MM.1S (cell line): ENCODE results near the gene PAM16.

Experiments
- DNase-seq: peaks from one replicate; pipeline ENCODE4 v3.0.0-alpha.2; 2015
- H2AFZ ChIP-seq: fragments of 300-600 bp; sonication (generic); 2 replicates; pipeline ENCODE4 v1.6.0; 2016; ENCODE audit warnings: antibody characterized with exemption, low read length
- H3F3A ChIP-seq: fragments of 300-600 bp; sonication (generic); 2 replicates; pipeline ENCODE4 v1.6.1; 2016; ENCODE audit warnings: mild to moderate bottlenecking, antibody characterized with exemption, low read length, moderate library complexity, mixed read lengths; ENCODE audit not compliant: insufficient read depth
- H3K27ac ChIP-seq: fragments of 300-600 bp; sonication (generic); 2 replicates; pipeline ENCODE4 v1.5.1; 2016; ENCODE audit warnings: mild to moderate bottlenecking, low read length
- H3K27me3 ChIP-seq: fragments of 300-600 bp; sonication (generic); replicated peaks from 2 replicates; pipeline ENCODE4 v1.6.0; 2016; ENCODE audit warnings: low read length; ENCODE audit not compliant: insufficient read depth
- H3K36me3 ChIP-seq: fragments of 300-600 bp; sonication (generic); replicated peaks from 2 replicates; pipeline ENCODE4 v1.6.1; 2016; ENCODE audit warnings: mild to moderate bottlenecking, low read length, mixed read lengths; ENCODE audit not compliant: insufficient read depth
- H3K4me1 ChIP-seq: fragments of 300-600 bp; sonication (generic); 2 replicates; pipeline ENCODE4 v1.6.1; 2016; ENCODE audit warnings: low read length, mixed read lengths
- H3K4me2 ChIP-seq: fragments of 300-600 bp; sonication (generic); 2 replicates; pipeline ENCODE4 v1.6.0; 2016; ENCODE audit warnings: low read depth, low read length
- H3K4me3 ChIP-seq: fragments of 300-600 bp; sonication (generic); 2 replicates; pipeline ENCODE4 v1.5.1; 2016; ENCODE audit warnings: low read length, mixed read lengths
- H3K79me2 ChIP-seq: fragments of 300-600 bp; sonication (generic); 2 replicates; pipeline ENCODE4 v1.6.1; 2016; ENCODE audit warnings: mixed run types, low read length, mixed read lengths
- H3K9ac ChIP-seq: fragments of 300-600 bp; sonication (generic); 2 replicates; pipeline ENCODE4 v1.6.1; 2016; ENCODE audit warnings: low read length, mixed read lengths
- H3K9me2 ChIP-seq: fragments of 300-600 bp; sonication (generic); replicated peaks from 2 replicates; pipeline ENCODE4 v1.6.1; 2016; ENCODE audit warnings: mild to moderate bottlenecking, low read length, mixed read lengths; ENCODE audit not compliant: insufficient read depth
- H3K9me3 ChIP-seq: fragments of 300-600 bp; sonication (generic); replicated peaks from 2 replicates; pipeline ENCODE4 v1.6.1; 2016; ENCODE audit warnings: mild to moderate bottlenecking, low read length, mixed read lengths; ENCODE audit not compliant: insufficient read depth
- H4K20me1 ChIP-seq: fragments of 300-600 bp; sonication (generic); 2 replicates; pipeline ENCODE4 v1.6.1; 2016; ENCODE audit warnings: mild to moderate bottlenecking, low read length, moderate library complexity, mixed read lengths; ENCODE audit not compliant: insufficient read depth
- EZH2 ChIP-seq: fragments of 300-600 bp; sonication (generic); optimal IDR thresholded peaks from 2 replicates; pipeline ENCODE3; 2017; ENCODE audit warnings: low read depth, mild to moderate bottlenecking, antibody characterized with exemption, low read length, mixed read lengths
- EZH2phosphoT487 ChIP-seq: fragments of 300-600 bp; sonication (generic); IDR thresholded peaks from 2 replicates; pipeline ENCODE4 v1.6.1; 2018; ENCODE audit warnings: antibody characterized with exemption, low read length
- TF ChIP-seq, protein P1 (sequence below): fragments of 300-600 bp; sonication (generic); IDR thresholded peaks from 2 replicates; pipeline ENCODE4 v1.5.1; 2016; ENCODE audit warnings: antibody characterized with exemption, low read length, mixed read lengths

The PAM16 gene

GRCh38 chr16:4318967-4319366, 32.2 kb downstream of the PAM16 start:
- Histone ChIP-seq H3K9me2 (no peaks in the 10 kb centered on the region), H4K20me1 (no peaks in the 10 kb centered on the region), H3K27me3 (peaks cover 55% of the 10 kb centered on the region), H3K36me3 (no peaks in the 10 kb centered on the region), H3K4me1 (0 out of 2 replicates have a peak, but pooled peaks cover 14% of the 10 kb centered on the region), H3K9ac (no peak overlapping the region), H3K79me2 (no peaks in the 10 kb centered on the region), H3K9me3 (no peaks in the 10 kb centered on the region), H3K27ac (no peak overlapping the region), H3K4me3 (no peak overlapping the region), H2AFZ (no peak overlapping the region), H3F3A (0 out of 2 replicates have a peak, but pooled peaks cover 5% of the 10 kb centered on the region), H3K4me2 (no peak overlapping the region)
- DNase-seq, result no peak
- TF ChIP-seq EZH2 (no peak), EZH2phosphoT487 (no peak)
- TF ChIP-seq, protein P1, sequence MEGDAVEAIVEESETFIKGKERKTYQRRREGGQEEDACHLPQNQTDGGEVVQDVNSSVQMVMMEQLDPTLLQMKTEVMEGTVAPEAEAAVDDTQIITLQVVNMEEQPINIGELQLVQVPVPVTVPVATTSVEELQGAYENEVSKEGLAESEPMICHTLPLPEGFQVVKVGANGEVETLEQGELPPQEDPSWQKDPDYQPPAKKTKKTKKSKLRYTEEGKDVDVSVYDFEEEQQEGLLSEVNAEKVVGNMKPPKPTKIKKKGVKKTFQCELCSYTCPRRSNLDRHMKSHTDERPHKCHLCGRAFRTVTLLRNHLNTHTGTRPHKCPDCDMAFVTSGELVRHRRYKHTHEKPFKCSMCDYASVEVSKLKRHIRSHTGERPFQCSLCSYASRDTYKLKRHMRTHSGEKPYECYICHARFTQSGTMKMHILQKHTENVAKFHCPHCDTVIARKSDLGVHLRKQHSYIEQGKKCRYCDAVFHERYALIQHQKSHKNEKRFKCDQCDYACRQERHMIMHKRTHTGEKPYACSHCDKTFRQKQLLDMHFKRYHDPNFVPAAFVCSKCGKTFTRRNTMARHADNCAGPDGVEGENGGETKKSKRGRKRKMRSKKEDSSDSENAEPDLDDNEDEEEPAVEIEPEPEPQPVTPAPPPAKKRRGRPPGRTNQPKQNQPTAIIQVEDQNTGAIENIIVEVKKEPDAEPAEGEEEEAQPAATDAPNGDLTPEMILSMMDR, result no peak

DNA sequence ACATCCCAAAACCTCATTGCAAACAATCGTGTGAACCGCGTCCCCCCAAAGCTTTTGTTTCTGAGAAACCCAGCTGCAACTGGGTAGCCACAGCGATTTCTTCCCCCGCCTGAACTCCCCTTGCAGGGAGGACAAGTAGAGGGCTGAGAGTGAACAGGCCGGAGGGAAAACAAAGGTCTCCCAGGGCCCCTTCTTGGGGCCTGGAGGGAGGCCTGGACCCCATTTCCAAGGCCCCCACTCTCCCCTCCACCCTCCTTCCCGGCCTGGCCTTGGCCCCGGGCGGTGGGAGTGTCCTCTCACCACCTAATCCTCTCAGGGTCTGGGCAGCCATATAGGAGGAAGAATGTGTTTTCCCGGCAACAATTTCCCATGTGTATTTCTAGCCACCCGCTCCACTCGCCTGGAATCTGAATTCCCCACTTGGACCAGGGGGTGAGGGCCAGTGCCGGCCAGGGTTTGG, 32.6 kb downstream of the PAM16 start:
- Histone ChIP-seq H4K20me1 (no peaks in the 10 kb centered on the region), H3K4me1 (0 out of 2 replicates have a peak, but pooled peaks cover 14% of the 10 kb centered on the region), H3K79me2 (no peaks in the 10 kb centered on the region), H3K4me2 (no peak overlapping the region), H3K4me3 (no peak overlapping the region), H3K36me3 (no peaks in the 10 kb centered on the region), H2AFZ (no peak overlapping the region), H3F3A (0 out of 2 replicates have a peak, but pooled peaks cover 5% of the 10 kb centered on the region), H3K9ac (no peak overlapping the region), H3K27ac (no peak overlapping the region), H3K27me3 (peaks cover 60% of the 10 kb centered on the region), H3K9me3 (no peaks in the 10 kb centered on the region), H3K9me2 (no peaks in the 10 kb centered on the region)
- TF ChIP-seq EZH2phosphoT487, result no peak
- TF ChIP-seq, protein P1, result no peak
- TF ChIP-seq EZH2, result no peak
- DNase-seq, result no peak

DNA sequence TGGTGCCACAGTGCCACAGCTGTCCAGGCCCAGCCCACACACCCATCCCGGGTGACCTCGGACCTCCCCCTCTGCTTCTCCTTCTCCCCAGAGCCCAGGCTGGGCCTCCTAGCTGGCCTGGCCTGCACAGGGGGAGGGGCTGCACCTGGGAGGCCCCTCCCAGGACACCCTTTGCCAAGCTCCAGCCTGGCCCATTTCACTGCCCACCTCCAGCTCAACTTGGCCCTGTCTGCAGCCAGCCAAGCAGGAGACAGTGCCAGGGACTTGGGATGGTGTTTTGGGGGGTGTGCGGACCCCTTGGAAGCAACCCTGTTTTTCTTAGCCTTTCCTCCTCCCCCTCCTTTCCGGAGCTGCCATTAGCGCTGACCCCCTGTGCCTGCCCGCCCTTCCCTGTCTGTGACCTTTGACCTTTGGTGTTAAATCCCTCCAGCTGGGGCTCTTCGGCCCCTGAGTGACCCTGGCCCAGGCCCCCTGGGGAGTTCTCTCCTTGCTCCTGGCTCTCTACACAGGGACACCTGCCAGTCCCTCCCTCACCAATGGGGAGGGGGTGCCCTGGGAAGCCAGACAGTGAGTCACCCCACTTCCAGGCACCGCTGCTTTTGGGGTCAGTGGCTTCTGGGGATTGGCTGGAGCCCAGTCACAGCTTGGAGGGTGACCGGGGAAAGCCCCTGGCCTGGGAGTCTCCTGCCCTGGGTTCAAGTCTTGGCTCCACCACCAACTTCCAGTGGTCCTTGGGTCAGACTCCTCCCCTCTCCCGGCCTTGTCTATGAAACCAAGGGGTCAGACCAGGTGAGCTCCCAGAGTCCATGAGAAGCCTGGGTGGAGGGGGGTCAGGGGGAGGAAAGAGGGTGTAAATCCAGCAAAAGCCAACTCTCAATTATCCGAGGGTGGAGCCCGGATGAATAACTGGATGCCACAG, 33.3 kb downstream of the PAM16 start:
- Histone ChIP-seq H3K9me3 (no peaks in the 10 kb centered on the region), H3K36me3 (no peaks in the 10 kb centered on the region), H3F3A (0 out of 2 replicates have a peak, but pooled peaks cover 5% of the 10 kb centered on the region), H3K9me2 (no peaks in the 10 kb centered on the region), H3K27me3 (peaks cover 62% of the 10 kb centered on the region), H3K9ac (no peak overlapping the region), H3K27ac (no peak overlapping the region), H3K4me3 (no peak overlapping the region), H4K20me1 (no peaks in the 10 kb centered on the region), H3K79me2 (no peaks in the 10 kb centered on the region), H3K4me1 (0 out of 2 replicates have a peak, but pooled peaks cover 14% of the 10 kb centered on the region), H2AFZ (no peak overlapping the region), H3K4me2 (no peak overlapping the region)
- DNase-seq, result no peak
- TF ChIP-seq EZH2 (no peak), EZH2phosphoT487 (no peak)
- TF ChIP-seq, protein P1, result no peak
